Pancreas (tissue), 10 donors: Measurements from ENCODE around the gene NUDCD2. TPM values are rescaled to one million over a fixed set of nuclear protein-coding genes. Genes with fewer than 3 reads are reported as not detected.
"Not testable (repeated sequence)": the region's sequence is repeated elsewhere in the genome, so short reads cannot be mapped to it uniquely, and the experiment has no call there.

Experiments used
- ATAC-seq, 4 donors: fragments of 200-7000 bp; cut with Tn5 transposase; one replicate each; pipeline versions ENCODE4 v1.8.0 to v1.9.1; 2020; ENCODE audit warnings: mild to moderate bottlenecking in 4 of 4, moderate library complexity in 4 of 4
- DNase-seq, 6 donors: peaks; one replicate each; pipeline ENCODE4 v3.0.0-alpha.2; 2020
- FAIRE-seq: peaks from 2 replicates; lab custom pipeline; 2012; peaks lifted over from hg19 to GRCh38; lab: Jason Lieb, UNC
- H3K27ac ChIP-seq, 4 donors: fragments of 200-600 bp; sonication (generic); 1 replicate in 3 of 4; 2 replicates in 1 of 4; pipeline versions ENCODE4 v1.5.0 to v1.8.0; 2020
- H3K27me3 ChIP-seq, 4 donors: fragments of 200-600 bp; one replicate each; pipeline ENCODE4 v1.8.0; 2021
- H3K36me3 ChIP-seq, 3 donors: fragments of 200-600 bp; sonication (generic) in 1 of 3; one replicate each; pipeline versions ENCODE4 v1.5.0 to v1.8.0; 2020 to 2021
- H3K4me1 ChIP-seq, 3 donors: fragments of 200-600 bp; one replicate each; pipeline ENCODE4 v1.8.0; 2021
- H3K4me3 ChIP-seq, 4 donors: fragments of 200-600 bp; sonication (generic) in 2 of 4; one replicate each; pipeline versions ENCODE4 v1.5.0 to v1.8.0; 2020 to 2021
- H3K9me3 ChIP-seq, 4 donors: fragments of 200-600 bp; one replicate each; pipeline ENCODE4 v1.8.0; 2021
- CTCF ChIP-seq, 4 donors: fragments of 200-600 bp; sonication (generic) in 3 of 4; IDR thresholded peaks; one replicate each; pipeline versions ENCODE4 v1.5.0 to v1.8.0; 2021; ENCODE audit warnings: antibody characterized with exemption in 4 of 4
- WGBS, 2 donors: extraction: QIAGEN DNeasy Blood & Tissue Kit; methylation state at CpG; one replicate each; pipeline ENCODE4 v1.1.7; 2013; 5-methylcytosine and 5-hydroxymethylcytosine counted together
- intact Hi-C, 3 donors: fragments of 100-400 bp; cut with DNase I; formaldehyde crosslinking; loops; one replicate each; pipeline versions ENCODE4 v1.11.1 to v1.14.2; 2022
- polyA plus RNA-seq, 2 donors: library from polyadenylated mRNA; stranded (reverse); fragments of 200-250 nt; gene quantifications; one replicate each; pipeline ENCODE4 v1.2.3, GENCODE V29; 2013
- total RNA-seq, 6 donors: library from RNA; stranded (reverse); fragmentation: NEBNext Ultra II Directional in 4 of 6; extraction: Animal tissue kit (Norgen Biotek cat#: 25700) in 4 of 6; gene quantifications; one replicate each; pipeline versions ENCODE4 v1.2.1 to v1.2.4, GENCODE V29; 2021 to 2023
- donor health status: healthy with polysubstance abuse.
- donor health status: DM: no; HTN: no; CAD: no; lungs with moderate emphysema.
- donor health status: DM: no; HTN: no; CAD: no.
- donor health status: control.
- donor health status: control.
- donor health status: Bipolar disorder and iron deficiency.
- donor health status: DM: yes; HTN: yes; CAD: no.
- donor health status: DM: no; HTN: no; CAD: no.
- donor health status: DM: no; HTN: no; CAD: no.
- donor health status: DM: yes; HTN: yes; CAD: no.

The NUDCD2 gene
- total and polyA plus RNA-seq, 8 donors, result 2.8 to 14.8 (median 9.1) TPM

GRCh38 chr5:163399923-163400322 lies 60.0 kb downstream of the NUDCD2 start:
- H3K36me3 ChIP-seq, result no peaks in the 10 kb centered on the region
- no peak for DNase-seq
- WGBS, 2 donors, result 69 to 72% methylated on average over 4 of the region's 4 CpGs
- H3K4me1 ChIP-seq, result no peaks in the 10 kb centered on the region
- no peak for TF ChIP-seq CTCF (IDR thresholded peaks at IDR 0.05)
- H3K27ac ChIP-seq, result no peak overlapping the region
- FAIRE-seq, result no peak
- no peak overlapping the region for H3K4me3 ChIP-seq
- intact Hi-C loops, result no loop called here
- no peaks in the 10 kb centered on the region for H3K27me3 ChIP-seq
- ATAC-seq, result no peak
- H3K9me3 ChIP-seq, result no peaks in the 10 kb centered on the region

GRCh38 chr5:163397354-163397753 lies 62.5 kb downstream of the NUDCD2 start:
- no peaks in the 10 kb centered on the region for H3K36me3 ChIP-seq
- H3K27ac ChIP-seq, result no peak overlapping the region
- no peaks in the 10 kb centered on the region for H3K9me3 ChIP-seq
- no peaks in the 10 kb centered on the region for H3K4me1 ChIP-seq
- intact Hi-C loops, result no loop called here
- no peak for DNase-seq
- no peak for TF ChIP-seq CTCF (IDR thresholded peaks at IDR 0.05)
- ATAC-seq, result no peak
- no peak for FAIRE-seq
- H3K4me3 ChIP-seq, result no peak overlapping the region
- H3K27me3 ChIP-seq, result no peaks in the 10 kb centered on the region

GRCh38 chr5:163396818-163397340 lies 63.0 kb downstream of the NUDCD2 start:
- H3K27ac ChIP-seq, H3K36me3 ChIP-seq, H3K27me3 ChIP-seq, H3K4me1 ChIP-seq, DNase-seq, intact Hi-C loops, H3K4me3 ChIP-seq, ATAC-seq, FAIRE-seq, H3K9me3 ChIP-seq: not testable (repeated sequence)
- 85 to 86% methylated on average over 9 of the region's 9 CpGs for WGBS, 2 donors

Other genes starting within 250 kb of the NUDCD2 start
- gene CCNG1, start 22.5 kb downstream of the NUDCD2 start, total RNA-seq, result 100 to 1,000 TPM in 5 of 6 donors, 10 to 100 TPM in 1; 95.4 to 222 (median 154) TPM
- 10 to 100 TPM; 55.1 to 68.6 TPM for gene CCNG1, start 22.5 kb downstream of the NUDCD2 start, polyA plus RNA-seq
- gene HMMR, start 530 bp upstream of the NUDCD2 start, total RNA-seq, result under 1 TPM in 5 of 6 donors, not detected in 1; 0.14 to 0.84 (median 0.38) TPM
- under 1 TPM; 0.07 to 0.08 TPM for gene HMMR, start 530 bp upstream of the NUDCD2 start, polyA plus RNA-seq
- gene MAT2B, start 45.5 kb upstream of the NUDCD2 start, total RNA-seq, result 10 to 100 TPM in 5 of 6 donors, 1 to 10 TPM in 1; 9.2 to 34.6 (median 15.9) TPM
- gene MAT2B, start 45.5 kb upstream of the NUDCD2 start, polyA plus RNA-seq, result 10 to 100 TPM in 1 of 2 donors, 1 to 10 TPM in 1; 9.8 to 21.1 TPM